Neural progenitor cell (in vitro differentiated cells): ENCODE measurements around the gene CYP2A13. TPM values are rescaled to one million over a fixed set of nuclear protein-coding genes. Genes with fewer than 3 reads are reported as not detected.
"Not testable (repeated sequence)": the region's sequence is repeated elsewhere in the genome, so short reads cannot be mapped to it uniquely, and the experiment has no call there.

Source experiments
- DNase-seq: peaks from one replicate; pipeline ENCODE4 v3.0.0-alpha.2; 2016; ENCODE audit warnings: low spot score
- H2AFZ ChIP-seq: fragments of 200-600 bp; sonication (generic); replicated peaks from 2 replicates; pipeline ENCODE4 v1.6.1; 2016; ENCODE audit warnings: antibody characterized with exemption
- H3F3A ChIP-seq: fragments of 200-600 bp; sonication (generic); 2 replicates; pipeline ENCODE4 v1.6.1; 2016; ENCODE audit warnings: antibody characterized with exemption, low read depth
- H3K27ac ChIP-seq: fragments of 200-600 bp; sonication (generic); 2 replicates; pipeline ENCODE4 v1.5.1; 2016; ENCODE audit warnings: mild to moderate bottlenecking
- H3K27me3 ChIP-seq: fragments of 200-600 bp; sonication (generic); 2 replicates; pipeline ENCODE4 v1.6.1; 2016; ENCODE audit warnings: mild to moderate bottlenecking, moderate library complexity
- H3K36me3 ChIP-seq: fragments of 200-600 bp; sonication (generic); 2 replicates; pipeline ENCODE4 v1.5.1; 2016
- H3K4me1 ChIP-seq: fragments of 200-600 bp; sonication (generic); 2 replicates; pipeline ENCODE4 v1.6.1; 2016; ENCODE audit warnings: mixed run types
- H3K4me2 ChIP-seq: fragments of 200-600 bp; sonication (generic); 2 replicates; pipeline ENCODE4 v1.6.1; 2016
- H3K4me3 ChIP-seq: fragments of 200-600 bp; sonication (generic); 2 replicates; pipeline ENCODE4 v1.5.1; 2016
- H3K79me2 ChIP-seq: fragments of 200-600 bp; sonication (generic); 2 replicates; pipeline ENCODE4 v1.6.1; 2016; ENCODE audit warnings: low read depth
- H3K9ac ChIP-seq: fragments of 200-600 bp; sonication (generic); 2 replicates; pipeline ENCODE4 v1.6.1; 2016
- H3K9me3 ChIP-seq: fragments of 200-600 bp; sonication (generic); 2 replicates; pipeline ENCODE4 v1.5.1; 2016; ENCODE audit warnings: low read depth
- H4K20me1 ChIP-seq: fragments of 200-600 bp; sonication (generic); 2 replicates; pipeline ENCODE4 v1.6.1; 2016; ENCODE audit warnings: low read depth
- H3K27ac Mint-ChIP-seq: 3 replicates; pipeline ENCODE4 v1.8.0; 2021; ENCODE audit warnings: mixed read lengths
- H3K27me3 Mint-ChIP-seq: 2 replicates; pipeline ENCODE4 v1.8.0; 2022; ENCODE audit warnings: low read depth, mild to moderate bottlenecking, inconsistent platforms, moderate library complexity, mixed read lengths; ENCODE audit not compliant: insufficient read depth
- H3K36me3 Mint-ChIP-seq: 3 replicates; pipeline ENCODE4 v1.8.0; 2021; ENCODE audit warnings: mixed read lengths
- H3K4me1 Mint-ChIP-seq: 3 replicates; pipeline ENCODE4 v1.8.0; 2021; ENCODE audit warnings: mixed read lengths
- H3K4me3 Mint-ChIP-seq: 3 replicates; pipeline ENCODE4 v1.8.0; 2021; ENCODE audit warnings: mild to moderate bottlenecking, moderate library complexity, mixed read lengths
- H3K9me3 Mint-ChIP-seq: 3 replicates; pipeline ENCODE4 v1.8.0; 2020; ENCODE audit warnings: mixed read lengths
- CTCF ChIP-seq: fragments of 200-600 bp; sonication (generic); IDR thresholded peaks from 2 replicates; pipeline ENCODE4 v1.5.1; 2017; ENCODE audit warnings: antibody characterized with exemption, mild to moderate bottlenecking
- EZH2 ChIP-seq: fragments of 200-600 bp; sonication (generic); IDR thresholded peaks from 2 replicates; pipeline ENCODE4 v1.6.1; 2017; ENCODE audit warnings: antibody characterized with exemption, mild to moderate bottlenecking, moderate library complexity
- EZH2phosphoT487 ChIP-seq: fragments of 200-600 bp; sonication (generic); IDR thresholded peaks from 2 replicates; pipeline ENCODE4 v1.6.1; 2017; ENCODE audit warnings: antibody characterized with exemption
- total RNA-seq: library from RNA; depleted of rRNA; stranded (reverse); fragments of >200 nt; gene quantifications from 2 replicates; pipeline ENCODE4 v1.2.3, GENCODE V29; 2015; ENCODE audit warnings: low replicate concordance

CYP2A13 gene
- total RNA-seq, 1 donor from 2014 or later, result not detected

GRCh38 chr19:41123716-41124294 lies 35.6 kb downstream of the CYP2A13 start:
- no peaks in the 10 kb centered on the region for H3K4me1 ChIP-seq
- no peaks in the 10 kb centered on the region for H4K20me1 ChIP-seq
- H2AFZ ChIP-seq, result no peak overlapping the region
- no peaks in the 10 kb centered on the region for H3K79me2 ChIP-seq
- H3K4me3 ChIP-seq, result no peak overlapping the region
- H3F3A ChIP-seq, result peaks cover 10% of the 10 kb centered on the region
- no peaks in the 10 kb centered on the region for H3K36me3 Mint-ChIP-seq
- H3K27me3 ChIP-seq, result peaks cover 6% of the 10 kb centered on the region
- H3K27ac Mint-ChIP-seq, result peak overlapping the region; percentile 33
- no peaks in the 10 kb centered on the region for H3K9me3 ChIP-seq
- peaks cover 13% of the 10 kb centered on the region for H3K4me1 Mint-ChIP-seq
- H3K4me2 ChIP-seq, result no peak overlapping the region
- no peak for TF ChIP-seq EZH2
- no peak for TF ChIP-seq CTCF
- no peak for TF ChIP-seq EZH2phosphoT487
- no peaks in the 10 kb centered on the region for H3K36me3 ChIP-seq
- peaks cover 11% of the 10 kb centered on the region for H3K27me3 Mint-ChIP-seq
- no peak overlapping the region for H3K27ac ChIP-seq
- no peaks in the 10 kb centered on the region for H3K9me3 Mint-ChIP-seq
- no peak overlapping the region for H3K9ac ChIP-seq
- DNase-seq, result no peak
- no peak overlapping the region for H3K4me3 Mint-ChIP-seq

GRCh38 chr19:41126765-41127203 lies 38.5 kb downstream of the CYP2A13 start:
- not testable (repeated sequence) for H4K20me1 ChIP-seq, H3K4me3 ChIP-seq, H3K4me2 ChIP-seq, H3K9me3 ChIP-seq, H3K4me1 ChIP-seq, H3K36me3 Mint-ChIP-seq, H3K9me3 Mint-ChIP-seq, H3K27ac ChIP-seq, H3K9ac ChIP-seq, H3K36me3 ChIP-seq, H3K27me3 ChIP-seq, H3K4me3 Mint-ChIP-seq, H3K79me2 ChIP-seq, H3K27ac Mint-ChIP-seq, H2AFZ ChIP-seq
- peaks cover 20% of the 10 kb centered on the region for H3F3A ChIP-seq
- peak; percentile 35 for DNase-seq
- peaks cover 12% of the 10 kb centered on the region for H3K27me3 Mint-ChIP-seq
- TF ChIP-seq CTCF, result peak; percentile 69
- H3K4me1 Mint-ChIP-seq, result peaks cover 16% of the 10 kb centered on the region

DNA sequence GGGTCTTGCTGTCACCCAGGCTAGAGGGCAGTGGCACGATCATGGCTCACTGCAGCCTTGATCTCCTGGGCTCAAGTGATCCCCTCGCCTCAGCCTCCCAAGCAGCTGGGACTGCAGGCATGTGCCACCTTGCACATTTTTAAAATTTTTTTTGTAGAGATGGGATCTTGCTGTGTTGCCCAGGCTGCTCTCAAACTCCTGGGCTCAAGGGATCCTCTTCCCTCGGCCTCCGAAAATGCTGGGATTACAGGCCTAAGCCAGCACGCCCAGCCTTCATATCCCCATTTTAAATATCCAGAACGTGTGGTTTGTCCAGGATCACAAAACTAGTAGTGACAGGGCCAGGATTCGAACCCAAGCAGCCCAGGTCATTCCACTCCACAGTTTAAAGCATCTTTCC lies 39.1 kb downstream of the CYP2A13 start:
- not testable (repeated sequence) for H3K4me1 ChIP-seq, H3K9ac ChIP-seq, DNase-seq, H3K9me3 Mint-ChIP-seq, H3K27ac ChIP-seq, H3K4me3 ChIP-seq, H3K36me3 Mint-ChIP-seq, H3K79me2 ChIP-seq, H4K20me1 ChIP-seq, H3K36me3 ChIP-seq, H3K27me3 ChIP-seq, H3K9me3 ChIP-seq, H3K27ac Mint-ChIP-seq
- peaks cover 20% of the 10 kb centered on the region for H3F3A ChIP-seq
- peak overlapping the region; percentile 63 for H3K4me2 ChIP-seq
- H2AFZ ChIP-seq, result peak overlapping the region; percentile 79
- Mint-ChIP-seq H3K4me1 (peaks cover 16% of the 10 kb centered on the region), H3K4me3 (peak overlapping the region; percentile 53), H3K27me3 (peaks cover 12% of the 10 kb centered on the region)

- H3K27me3 ChIP-seq, H3K36me3 Mint-ChIP-seq, H3K27ac Mint-ChIP-seq, H3K36me3 ChIP-seq, H3K27ac ChIP-seq, H3K9ac ChIP-seq, H3K79me2 ChIP-seq, H3K9me3 Mint-ChIP-seq, H3K9me3 ChIP-seq, H3K4me3 ChIP-seq, H4K20me1 ChIP-seq, H3K4me1 ChIP-seq: not testable (repeated sequence)
- H3K4me1 Mint-ChIP-seq, result peaks cover 16% of the 10 kb centered on the region
- Histone ChIP-seq H3K4me2 (peak overlapping the region; percentile 63), H3F3A (peaks cover 20% of the 10 kb centered on the region), H2AFZ (peak overlapping the region; percentile 79)
- H3K4me3 Mint-ChIP-seq, result peak overlapping the region; percentile 53
- TF ChIP-seq CTCF, result peak; percentile 53
- DNase-seq, result peak; percentile 67
- H3K27me3 Mint-ChIP-seq, result peaks cover 12% of the 10 kb centered on the region
Observed at GRCh38 chr19:41127801-41128300, 39.6 kb downstream of the CYP2A13 start.
